GM10847 (cell line): ENCODE results near the gene MBP.

Experiments used
- POLR2A ChIP-seq: IDR thresholded peaks from 2 replicates; pipeline ENCODE4 v1.6.1; 2011; ENCODE audit not compliant: insufficient read length; ENCODE audit errors: extremely low read depth

The MBP gene

DNA sequence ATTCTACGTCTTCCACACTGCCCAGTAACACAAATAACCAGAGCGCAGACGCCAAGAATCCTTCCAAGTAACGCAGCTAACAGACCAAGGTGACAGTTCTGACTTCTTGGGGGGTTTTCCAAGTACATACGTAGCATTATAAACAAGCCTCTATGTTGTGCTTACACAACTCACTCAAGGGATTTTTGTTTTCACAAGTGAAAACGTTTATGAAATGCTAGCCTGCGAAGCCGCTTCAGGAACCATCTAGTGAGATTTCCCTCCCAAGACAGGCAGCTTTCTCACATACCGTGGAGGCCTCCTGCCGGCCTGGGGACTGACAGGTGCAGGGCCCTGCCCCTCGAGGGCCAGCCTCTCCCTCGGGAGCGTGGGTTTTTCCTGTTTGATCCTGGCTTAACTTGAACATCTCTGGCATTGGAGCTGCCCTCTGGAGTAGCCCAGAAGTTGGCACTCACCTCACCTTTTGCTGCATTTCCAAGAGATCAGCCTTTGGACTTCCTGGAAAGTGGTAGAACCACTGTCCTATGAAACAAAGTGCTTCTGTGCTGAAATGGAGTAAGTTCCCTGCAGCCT is 151.1 kb downstream of the MBP start:
- TF ChIP-seq POLR2A: no peak

GRCh38 chr18:76980663-76981395 is 151.8 kb downstream of the MBP start:
- no peak for TF ChIP-seq POLR2A

- TF ChIP-seq POLR2A: no peak
Observed at GRCh38 chr18:76979906-76980305, 152.7 kb downstream of the MBP start.

GRCh38 chr18:76979111-76979751 is 153.4 kb downstream of the MBP start:
- no peak for TF ChIP-seq POLR2A

GRCh38 chr18:76978616-76979015 is 154.0 kb downstream of the MBP start:
- no peak for TF ChIP-seq POLR2A

DNA sequence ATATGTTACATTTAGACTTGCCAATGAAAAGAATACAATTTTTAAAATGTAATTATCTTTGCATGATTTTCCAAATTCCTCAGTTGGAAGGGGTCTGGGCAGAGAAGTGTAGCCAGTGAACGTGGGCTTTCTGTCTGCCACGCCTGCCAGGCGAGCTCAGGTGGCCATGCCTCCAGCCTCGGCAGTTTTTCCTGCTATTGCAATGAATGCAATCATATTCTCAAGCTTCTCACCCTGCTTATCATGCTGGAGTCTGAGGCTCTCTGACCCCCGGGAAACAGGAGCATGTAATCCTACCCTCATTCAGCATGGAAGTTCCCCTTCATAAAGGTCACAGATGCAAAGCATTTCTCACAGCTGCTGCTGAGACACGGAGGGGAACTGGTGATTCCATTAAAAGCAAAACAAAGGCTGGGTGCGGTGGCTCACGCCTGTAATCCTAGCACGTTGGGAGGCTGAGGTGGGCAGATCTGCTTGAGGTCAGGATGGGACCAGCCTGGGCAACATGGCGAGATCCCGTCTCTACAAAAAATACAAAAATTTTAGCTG is 154.8 kb downstream of the MBP start:
- TF ChIP-seq POLR2A: no peak

GRCh38 chr18:76977108-76977621 is 155.4 kb downstream of the MBP start:
- no peak for TF ChIP-seq POLR2A

GRCh38 chr18:76975577-76976110 is 156.9 kb downstream of the MBP start:
- no peak for TF ChIP-seq POLR2A

GRCh38 chr18:76974386-76974785 is 158.2 kb downstream of the MBP start:
- TF ChIP-seq POLR2A: no peak

- no peak for TF ChIP-seq POLR2A
Observed at GRCh38 chr18:76973520-76974266, 158.9 kb downstream of the MBP start.

DNA sequence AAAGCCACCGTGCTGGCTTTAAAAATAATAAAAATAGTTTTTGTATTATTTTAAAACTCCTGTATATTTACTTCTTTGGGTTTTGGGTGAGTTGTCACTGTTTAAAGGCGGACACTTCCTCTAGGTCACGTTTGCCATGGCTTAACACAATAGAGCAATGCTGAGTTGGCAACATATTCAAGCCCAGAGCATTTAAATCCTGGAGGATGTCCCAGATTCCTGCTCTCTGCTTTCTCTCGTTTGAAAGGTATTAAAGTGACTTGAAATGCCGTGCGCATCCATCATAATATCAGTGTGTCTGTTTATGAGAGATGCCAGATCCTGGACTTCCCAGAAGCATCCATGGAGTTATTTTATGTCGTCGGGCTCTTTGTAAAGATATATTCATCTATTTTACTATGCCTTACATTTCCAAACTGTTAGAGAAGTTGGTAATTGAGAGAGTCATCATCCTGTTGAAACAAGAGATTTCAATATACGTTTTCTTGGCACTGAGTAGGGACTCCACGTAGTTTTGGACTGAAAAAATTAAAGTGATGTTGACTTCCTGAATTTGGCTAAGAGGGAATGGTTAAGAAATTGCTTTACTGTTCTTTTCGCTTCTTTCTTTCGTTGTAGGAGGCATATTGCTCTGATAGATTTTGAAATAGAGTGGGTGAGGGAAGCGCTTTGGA is 159.6 kb downstream of the MBP start:
- no peak for TF ChIP-seq POLR2A

- TF ChIP-seq POLR2A: no peak
Observed at GRCh38 chr18:76972241-76972640, 160.3 kb downstream of the MBP start.

DNA sequence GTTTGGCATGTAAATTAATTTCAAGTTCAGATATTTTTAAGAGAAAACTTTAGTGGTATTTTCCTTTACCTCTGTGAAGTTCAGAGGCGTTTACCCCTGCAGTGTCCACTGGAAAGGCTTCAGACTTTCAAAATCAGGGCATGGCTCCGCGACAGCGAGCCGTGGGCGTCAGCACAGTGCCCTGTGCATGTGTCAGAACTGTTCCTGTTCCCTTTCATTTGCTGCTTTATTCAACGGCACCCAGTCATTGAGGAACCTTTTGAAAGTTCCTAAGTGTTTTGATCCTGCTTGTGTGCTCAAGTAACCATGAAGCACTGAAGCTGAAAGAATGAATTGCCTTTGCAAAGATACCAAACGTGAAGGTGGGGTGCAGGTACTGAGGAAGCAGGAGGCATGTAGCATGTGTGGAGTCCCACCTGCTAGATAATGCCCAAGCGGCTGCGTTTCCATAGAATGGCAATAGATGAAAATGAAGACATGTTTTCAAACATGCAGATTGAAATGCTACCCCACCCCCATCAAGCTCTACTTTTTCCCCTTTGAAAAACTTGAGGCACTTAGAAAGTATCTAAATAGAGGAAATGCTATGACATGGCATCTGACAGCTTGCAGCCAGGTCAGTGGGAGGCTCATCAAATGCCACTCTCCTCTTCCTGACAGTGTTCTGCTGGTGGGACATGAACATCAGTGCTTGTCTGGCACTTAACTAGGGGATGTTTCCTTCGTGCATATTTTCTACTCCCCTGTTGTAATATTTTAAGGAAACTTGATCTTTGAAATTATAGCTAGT is 161.6 kb downstream of the MBP start:
- no peak for TF ChIP-seq POLR2A
